Measurements from ENCODE around the gene SLC9A9.

The SLC9A9 gene

DNA sequence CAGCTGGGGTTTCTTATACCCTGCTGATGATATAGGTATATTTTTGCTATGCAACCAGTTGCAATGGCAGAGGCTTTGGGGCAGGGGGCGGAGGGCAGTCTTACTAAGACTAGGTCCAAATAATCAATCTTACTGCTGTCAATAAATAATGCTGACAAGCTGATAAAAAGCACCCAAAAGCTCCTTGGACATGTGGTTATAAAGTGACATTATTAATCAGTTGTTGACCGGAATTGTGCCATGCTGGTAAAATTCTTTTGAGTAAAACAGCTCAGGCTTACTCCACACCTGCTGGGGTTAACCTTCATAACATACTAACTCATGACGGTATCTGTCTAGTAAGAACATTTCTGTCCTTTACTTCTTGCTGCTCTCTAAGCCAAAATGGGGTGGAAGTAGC lies 626.8 kb downstream of the SLC9A9 start:
- DNase-seq (ENCODE audit: low spot score), result no peak
- Histone ChIP-seq H3K4me3 (no peak overlapping the region), H3K27ac (no peak overlapping the region)
- TF ChIP-seq, protein P1, sequence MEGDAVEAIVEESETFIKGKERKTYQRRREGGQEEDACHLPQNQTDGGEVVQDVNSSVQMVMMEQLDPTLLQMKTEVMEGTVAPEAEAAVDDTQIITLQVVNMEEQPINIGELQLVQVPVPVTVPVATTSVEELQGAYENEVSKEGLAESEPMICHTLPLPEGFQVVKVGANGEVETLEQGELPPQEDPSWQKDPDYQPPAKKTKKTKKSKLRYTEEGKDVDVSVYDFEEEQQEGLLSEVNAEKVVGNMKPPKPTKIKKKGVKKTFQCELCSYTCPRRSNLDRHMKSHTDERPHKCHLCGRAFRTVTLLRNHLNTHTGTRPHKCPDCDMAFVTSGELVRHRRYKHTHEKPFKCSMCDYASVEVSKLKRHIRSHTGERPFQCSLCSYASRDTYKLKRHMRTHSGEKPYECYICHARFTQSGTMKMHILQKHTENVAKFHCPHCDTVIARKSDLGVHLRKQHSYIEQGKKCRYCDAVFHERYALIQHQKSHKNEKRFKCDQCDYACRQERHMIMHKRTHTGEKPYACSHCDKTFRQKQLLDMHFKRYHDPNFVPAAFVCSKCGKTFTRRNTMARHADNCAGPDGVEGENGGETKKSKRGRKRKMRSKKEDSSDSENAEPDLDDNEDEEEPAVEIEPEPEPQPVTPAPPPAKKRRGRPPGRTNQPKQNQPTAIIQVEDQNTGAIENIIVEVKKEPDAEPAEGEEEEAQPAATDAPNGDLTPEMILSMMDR (IDR thresholded peaks at IDR 0.05), result no peak

DNA sequence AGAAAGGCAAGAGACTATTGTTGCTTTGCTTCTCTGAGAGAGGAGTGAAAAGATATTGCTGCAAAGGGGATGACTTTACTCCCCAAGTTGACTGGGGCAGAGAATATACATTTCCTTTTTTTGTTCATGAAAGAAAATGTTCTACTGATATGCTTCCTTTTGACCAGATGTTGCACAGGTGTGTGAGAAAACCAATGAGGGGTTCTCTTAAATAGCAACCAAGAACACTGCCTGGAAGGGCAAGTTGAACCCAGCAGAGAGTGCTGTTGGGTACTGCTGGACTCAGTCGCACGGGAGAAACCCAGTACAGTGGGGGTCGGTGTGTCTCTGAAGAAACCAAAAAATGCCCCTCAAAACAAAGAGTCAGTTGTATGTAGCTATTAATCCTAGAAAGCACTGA lies 627.5 kb downstream of the SLC9A9 start:
- Histone ChIP-seq H3K4me3 (no peak overlapping the region), H3K27ac (no peak overlapping the region)
- DNase-seq (ENCODE audit: low spot score), result no peak
- TF ChIP-seq, protein P1 (IDR thresholded peaks at IDR 0.05), result no peak

DNA sequence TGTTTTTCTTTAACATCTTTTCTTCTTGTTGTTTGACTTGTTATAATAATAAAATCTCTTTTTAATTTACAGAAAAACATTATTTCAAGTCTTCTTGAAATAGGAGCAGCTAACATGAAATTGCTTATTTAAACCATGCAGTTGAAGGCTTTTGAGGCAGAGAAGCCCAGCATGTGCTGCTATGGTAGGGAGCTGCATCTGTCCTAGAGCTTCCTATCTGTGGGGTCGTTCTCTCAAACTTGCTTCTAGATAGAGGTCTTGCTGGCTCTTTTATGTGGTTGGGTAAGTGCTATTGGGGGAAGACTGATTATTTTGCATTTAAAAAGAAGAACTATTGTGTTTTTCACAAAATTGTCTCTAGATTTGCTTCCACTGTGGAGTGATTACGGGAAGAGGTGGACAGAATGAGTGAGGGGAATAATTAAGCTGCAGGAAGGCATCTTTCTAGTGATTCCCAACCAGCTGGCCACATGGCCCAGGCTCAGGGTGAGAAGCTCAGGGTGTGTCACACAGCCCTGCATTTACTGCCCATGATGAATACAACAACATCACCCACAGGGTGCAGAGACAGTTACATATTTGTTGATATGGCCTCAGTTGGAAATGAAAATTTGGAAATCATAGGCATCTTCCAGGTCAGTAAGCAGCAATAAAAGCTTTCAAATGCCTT lies 630.0 kb downstream of the SLC9A9 start:
- Histone ChIP-seq H3K4me3 (no peak overlapping the region), H3K27ac (no peak overlapping the region)
- TF ChIP-seq, protein P1 (IDR thresholded peaks at IDR 0.05), result no peak
- no peak for DNase-seq (ENCODE audit: low spot score)

DNA sequence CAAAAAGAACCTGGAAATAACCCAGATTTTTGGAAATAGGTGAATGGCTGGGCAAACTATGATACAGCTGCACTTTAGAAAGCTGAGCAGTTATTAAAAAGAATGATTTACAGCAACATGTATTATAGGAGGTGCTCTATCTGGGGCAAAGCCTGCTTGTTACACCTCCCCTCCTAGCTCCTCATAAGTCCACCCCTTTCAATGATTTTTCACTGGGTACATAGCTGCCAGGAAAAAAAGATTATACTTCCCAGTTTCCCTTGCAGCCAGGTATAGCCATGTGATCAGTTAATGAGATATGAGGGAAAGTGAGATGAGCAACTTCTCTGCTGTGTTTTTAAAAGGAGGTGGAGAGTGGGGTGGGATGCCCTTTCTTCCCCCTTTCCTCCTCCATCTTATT lies 631.0 kb downstream of the SLC9A9 start:
- TF ChIP-seq, protein P1 (IDR thresholded peaks at IDR 0.05), result no peak
- DNase-seq (ENCODE audit: low spot score), result no peak
- H3K4me3 ChIP-seq, result no peak overlapping the region
- H3K27ac ChIP-seq, result no peak overlapping the region

DNA sequence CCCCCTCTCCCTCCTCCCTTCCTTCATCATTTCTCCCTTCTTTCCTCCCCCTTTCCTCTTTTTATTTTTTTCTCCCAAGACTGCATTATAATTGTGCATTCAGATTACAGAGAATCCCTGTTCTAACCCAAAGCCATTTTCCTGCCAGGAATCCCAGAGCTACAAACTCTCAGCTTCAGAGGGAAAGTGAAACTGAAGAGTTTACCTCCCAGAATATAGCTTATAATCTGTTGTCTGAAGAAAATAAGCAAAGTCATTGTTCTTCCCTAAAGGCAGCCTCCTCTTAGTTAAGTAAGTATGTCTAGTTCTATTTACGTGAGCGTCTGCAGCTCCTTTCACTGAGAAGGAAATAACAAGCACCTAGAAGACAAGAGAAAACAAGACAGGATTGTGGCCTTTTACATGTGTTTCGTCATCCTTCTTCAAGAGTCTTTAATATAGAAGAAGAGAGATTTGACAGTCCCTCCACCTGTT lies 631.5 kb downstream of the SLC9A9 start:
- DNase-seq (ENCODE audit: low spot score), result no peak
- H3K27ac ChIP-seq, result no peak overlapping the region
- no peak overlapping the region for H3K4me3 ChIP-seq

More for the DNA sequence above, 631.5 kb downstream of the SLC9A9 start:
- TF ChIP-seq, protein P1 (IDR thresholded peaks at IDR 0.05), result no peak

Data from coronary artery (tissue), 2 donors.